WTC11 (cell line): ENCODE measurements around the gene F8. TPM values are rescaled to one million over a fixed set of nuclear protein-coding genes. Genes with fewer than 3 reads are reported as not detected.

Experiments
- ATAC-seq: fragments of 200-7000 bp; cut with Tn5 transposase; 2 replicates; pipeline ENCODE4 v1.10.0; 2021; ENCODE audit warnings: mild to moderate bottlenecking, moderate library complexity
- CTCF ChIA-PET: fragments of 300-600 bp; sonication (Branson Sonifier 250); formaldehyde crosslinking; loops from one replicate; lab custom pipeline; 2021; ENCODE audit warnings: antibody characterized with exemption; lab: Charles Lee
- POLR2A ChIA-PET: fragments of 350-600 bp; sonication (Branson Sonifier 250); formaldehyde crosslinking; loops from one replicate; lab custom pipeline; 2021; ENCODE audit warnings: antibody characterized with exemption; lab: Charles Lee
- DNase-seq: peaks from one replicate; pipeline ENCODE4 v3.0.0; 2021; ENCODE audit warnings: low spot score
- H3K27ac Mint-ChIP-seq: 2 replicates; pipeline ENCODE4 v1.8.0; 2021; ENCODE audit warnings: mixed read lengths
- H3K27me3 Mint-ChIP-seq: 2 replicates; pipeline ENCODE4 v1.8.0; 2021; ENCODE audit warnings: low read depth, mild to moderate bottlenecking, moderate library complexity, mixed read lengths
- H3K36me3 Mint-ChIP-seq: 2 replicates; pipeline ENCODE4 v1.8.0; 2021; ENCODE audit warnings: mixed read lengths
- H3K4me1 Mint-ChIP-seq: 2 replicates; pipeline ENCODE4 v1.8.0; 2022; ENCODE audit warnings: mixed read lengths
- H3K4me3 Mint-ChIP-seq: 2 replicates; pipeline ENCODE4 v1.8.0; 2021; ENCODE audit warnings: mild to moderate bottlenecking, moderate library complexity, mixed read lengths
- H3K9me3 Mint-ChIP-seq: 2 replicates; pipeline ENCODE4 v1.8.0; 2021; ENCODE audit warnings: mixed read lengths
- FOXK1 ChIP-seq: sonication (generic); formaldehyde crosslinking; IDR thresholded peaks from 2 replicates; pipeline ENCODE4 v1.8.0; 2022; ENCODE audit warnings: mild to moderate bottlenecking, moderate library complexity, missing genetic modification reagents
- GABPB1 ChIP-seq: sonication (generic); formaldehyde crosslinking; IDR thresholded peaks from 2 replicates; pipeline ENCODE4 v1.8.1; 2023; ENCODE audit warnings: mild to moderate bottlenecking, missing genetic modification reagents
- IRF2 ChIP-seq: sonication (generic); formaldehyde crosslinking; IDR thresholded peaks from 2 replicates; pipeline ENCODE4 v1.8.0; 2022; ENCODE audit warnings: low read depth, missing genetic modification reagents, borderline replicate concordance
- MYBL2 ChIP-seq: sonication (generic); formaldehyde crosslinking; IDR thresholded peaks from 2 replicates; pipeline ENCODE4 v1.8.1; 2023; ENCODE audit warnings: mild to moderate bottlenecking, moderate library complexity, missing genetic modification reagents
- NR2C2 ChIP-seq: sonication (generic); formaldehyde crosslinking; IDR thresholded peaks from 2 replicates; pipeline ENCODE4 v1.8.0; 2022; ENCODE audit warnings: mild to moderate bottlenecking, missing genetic modification reagents
- TEAD1 ChIP-seq: sonication (generic); formaldehyde crosslinking; IDR thresholded peaks from 2 replicates; pipeline ENCODE4 v1.8.0; 2022; ENCODE audit warnings: mild to moderate bottlenecking, missing genetic modification reagents
- ZNF138 ChIP-seq: sonication (generic); formaldehyde crosslinking; conservative IDR thresholded peaks from 2 replicates; pipeline ENCODE4 v1.8.1; 2022; ENCODE audit warnings: mild to moderate bottlenecking, moderate library complexity, missing genetic modification reagents
- ZNF423 ChIP-seq: fragments of 250-450 bp; sonication (Bioruptor Pico); IDR thresholded peaks from 2 replicates; pipeline ENCODE4 v2.1.2; 2022; ENCODE audit warnings: mild to moderate bottlenecking, moderate library complexity
- ZNF671 ChIP-seq: fragments of 250-450 bp; sonication (Bioruptor Pico); IDR thresholded peaks from 2 replicates; pipeline ENCODE4 v1.8.0; 2021; ENCODE audit warnings: mild to moderate bottlenecking
- total RNA-seq: library from RNA; stranded (reverse); gene quantifications from 3 replicates; pipeline ENCODE4 v1.2.3, GENCODE V29; 2021
- TF ChIP-seq, protein P1 (sequence below): fragments of 250-450 bp; sonication (Bioruptor Pico); IDR thresholded peaks from 2 replicates; pipeline ENCODE4 v2.1.2; 2022; ENCODE audit warnings: mild to moderate bottlenecking, moderate library complexity
- TF ChIP-seq, protein P2 (sequence below): sonication (generic); formaldehyde crosslinking; IDR thresholded peaks from 2 replicates; pipeline ENCODE4 v1.8.1; 2022; ENCODE audit warnings: mild to moderate bottlenecking, missing genetic modification reagents, moderate library complexity, borderline replicate concordance
- TF ChIP-seq, protein P3 (sequence below): fragments of 250-450 bp; sonication (Bioruptor Pico); IDR thresholded peaks from 2 replicates; pipeline ENCODE4 v1.9.0; 2021; ENCODE audit warnings: moderate library complexity, mild to moderate bottlenecking, inconsistent platforms, borderline replicate concordance
- TF ChIP-seq, protein P4 (sequence below): fragments of 250-450 bp; sonication (Bioruptor Pico); IDR thresholded peaks from 2 replicates; pipeline ENCODE4 v1.9.0; 2021; ENCODE audit warnings: mild to moderate bottlenecking
- TF ChIP-seq, protein P5 (sequence below): sonication (generic); formaldehyde crosslinking; IDR thresholded peaks from 2 replicates; pipeline ENCODE4 v1.8.1; 2022; ENCODE audit warnings: low read depth, mild to moderate bottlenecking, moderate library complexity, missing genetic modification reagents, borderline replicate concordance
- TF ChIP-seq, protein P6 (sequence below): sonication (generic); formaldehyde crosslinking; conservative IDR thresholded peaks from 2 replicates; pipeline ENCODE4 v1.8.1; 2023; ENCODE audit warnings: mild to moderate bottlenecking, low read depth, missing genetic modification reagents, moderate library complexity
- TF ChIP-seq, protein P7 (sequence below): sonication (generic); formaldehyde crosslinking; IDR thresholded peaks from 2 replicates; pipeline ENCODE4 v1.8.1; 2022; ENCODE audit warnings: missing genetic modification reagents, borderline replicate concordance
- TF ChIP-seq, protein P8 (sequence below): fragments of 250-450 bp; sonication (Bioruptor Pico); IDR thresholded peaks from 2 replicates; pipeline ENCODE4 v1.9.0; 2021; ENCODE audit warnings: mild to moderate bottlenecking, borderline replicate concordance

F8 gene
- total RNA-seq, 1 experiment from 2014 or later, result 1.6 TPM

DNA sequence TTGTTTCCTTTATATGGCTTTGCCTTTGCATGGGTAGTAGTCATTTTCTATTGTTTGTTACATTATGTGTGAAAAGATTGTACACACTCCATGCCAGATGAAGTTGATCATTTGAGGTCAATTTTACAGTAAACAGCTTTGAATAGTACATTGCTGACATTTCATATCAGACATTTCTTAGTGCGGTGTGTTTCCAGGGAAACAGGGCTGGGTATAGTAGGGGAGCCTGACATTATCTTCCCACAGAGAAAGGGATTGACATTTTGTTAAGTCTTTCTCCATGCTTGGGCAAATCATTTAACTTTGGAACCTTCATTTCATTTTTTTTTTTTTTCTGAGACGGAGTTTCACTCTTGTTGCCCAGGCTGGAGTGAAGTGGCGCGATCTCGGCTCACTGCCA is 9.1 kb upstream of the F8 start:
- Mint-ChIP-seq H3K27ac (no peak overlapping the region), H3K9me3 (peaks cover 16% of the 10 kb centered on the region), H3K27me3 (no peaks in the 10 kb centered on the region), H3K4me1 (peaks cover 5% of the 10 kb centered on the region; the same call in 1 of the 2 replicates), H3K4me3 (no peak overlapping the region), H3K36me3 (peaks cover 21% of the 10 kb centered on the region)
- ATAC-seq (no peak), DNase-seq (no peak)
- ChIA-PET POLR2A (no interaction called here), CTCF (interaction anchor here (0.7 to 1.2 kb wide), 3 partner anchors 17 to 114 kb away, joined by 3 read pairs; no protein-coding TSS in a partner anchor)
- TF ChIP-seq IRF2 (CRISPR knock-in tag) (no peak), MYBL2 (CRISPR knock-in tag) (no peak), TEAD1 (CRISPR knock-in tag) (no peak), GABPB1 (CRISPR knock-in tag) (no peak), ZNF423 (CRISPR knock-in tag) (no peak), FOXK1 (no peak)
- TF ChIP-seq, protein P1, sequence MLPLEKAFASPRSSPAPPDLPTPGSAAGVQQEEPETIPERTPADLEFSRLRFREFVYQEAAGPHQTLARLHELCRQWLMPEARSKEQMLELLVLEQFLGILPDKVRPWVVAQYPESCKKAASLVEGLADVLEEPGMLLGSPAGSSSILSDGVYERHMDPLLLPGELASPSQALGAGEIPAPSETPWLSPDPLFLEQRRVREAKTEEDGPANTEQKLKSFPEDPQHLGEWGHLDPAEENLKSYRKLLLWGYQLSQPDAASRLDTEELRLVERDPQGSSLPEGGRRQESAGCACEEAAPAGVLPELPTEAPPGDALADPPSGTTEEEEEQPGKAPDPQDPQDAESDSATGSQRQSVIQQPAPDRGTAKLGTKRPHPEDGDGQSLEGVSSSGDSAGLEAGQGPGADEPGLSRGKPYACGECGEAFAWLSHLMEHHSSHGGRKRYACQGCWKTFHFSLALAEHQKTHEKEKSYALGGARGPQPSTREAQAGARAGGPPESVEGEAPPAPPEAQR (CRISPR knock-in tag), result no peak
- TF ChIP-seq, protein P2, sequence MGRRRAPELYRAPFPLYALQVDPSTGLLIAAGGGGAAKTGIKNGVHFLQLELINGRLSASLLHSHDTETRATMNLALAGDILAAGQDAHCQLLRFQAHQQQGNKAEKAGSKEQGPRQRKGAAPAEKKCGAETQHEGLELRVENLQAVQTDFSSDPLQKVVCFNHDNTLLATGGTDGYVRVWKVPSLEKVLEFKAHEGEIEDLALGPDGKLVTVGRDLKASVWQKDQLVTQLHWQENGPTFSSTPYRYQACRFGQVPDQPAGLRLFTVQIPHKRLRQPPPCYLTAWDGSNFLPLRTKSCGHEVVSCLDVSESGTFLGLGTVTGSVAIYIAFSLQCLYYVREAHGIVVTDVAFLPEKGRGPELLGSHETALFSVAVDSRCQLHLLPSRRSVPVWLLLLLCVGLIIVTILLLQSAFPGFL, result no peak
- TF ChIP-seq, protein P3, sequence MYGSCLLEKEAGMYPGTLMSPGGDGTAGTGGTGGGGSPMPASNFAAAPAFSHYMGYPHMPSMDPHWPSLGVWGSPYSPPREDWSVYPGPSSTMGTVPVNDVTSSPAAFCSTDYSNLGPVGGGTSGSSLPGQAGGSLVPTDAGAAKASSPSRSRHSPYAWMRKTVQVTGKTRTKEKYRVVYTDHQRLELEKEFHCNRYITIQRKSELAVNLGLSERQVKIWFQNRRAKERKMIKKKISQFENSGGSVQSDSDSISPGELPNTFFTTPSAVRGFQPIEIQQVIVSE, result no peak

DNA sequence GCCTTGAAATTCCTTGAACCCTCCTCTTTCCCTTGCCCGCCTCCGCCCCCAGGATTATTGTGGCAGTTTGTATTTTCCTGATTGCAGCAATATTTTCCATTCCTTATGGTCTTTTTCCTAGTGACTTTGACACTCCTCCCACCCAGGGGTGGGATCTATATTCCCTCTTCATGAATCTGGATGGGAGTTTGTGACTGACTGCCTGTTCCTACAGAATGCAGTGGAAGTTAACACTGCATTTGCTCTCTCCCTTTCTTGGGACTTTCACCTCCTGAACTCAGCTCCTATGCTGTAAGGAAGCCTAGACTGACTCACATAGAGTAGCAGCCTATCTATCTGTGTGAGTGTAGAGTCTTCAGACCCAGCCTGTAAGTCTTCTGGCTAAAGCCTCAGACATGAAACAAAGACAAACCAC is 6.4 kb upstream of the F8 start:
- Mint-ChIP-seq H3K4me1 (peaks cover 5% of the 10 kb centered on the region; the same call in 1 of the 2 replicates), H3K9me3 (no peaks in the 10 kb centered on the region), H3K4me3 (peak overlapping the region; percentile 10; the same call in 1 of the 2 replicates), H3K36me3 (no peaks in the 10 kb centered on the region), H3K27me3 (no peaks in the 10 kb centered on the region), H3K27ac (peak overlapping the region; percentile 40; the same call in 1 of the 2 replicates)
- ATAC-seq (no peak), DNase-seq (no peak)
- TF ChIP-seq, protein P4, sequence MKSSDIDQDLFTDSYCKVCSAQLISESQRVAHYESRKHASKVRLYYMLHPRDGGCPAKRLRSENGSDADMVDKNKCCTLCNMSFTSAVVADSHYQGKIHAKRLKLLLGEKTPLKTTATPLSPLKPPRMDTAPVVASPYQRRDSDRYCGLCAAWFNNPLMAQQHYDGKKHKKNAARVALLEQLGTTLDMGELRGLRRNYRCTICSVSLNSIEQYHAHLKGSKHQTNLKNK (CRISPR knock-in tag), result no peak
- CTCF ChIA-PET, result interaction anchor here (0.7 kb wide), 1 partner anchor 58 kb away, joined by 4 read pairs; no protein-coding TSS in a partner anchor
- POLR2A ChIA-PET, result no interaction called here

DNA sequence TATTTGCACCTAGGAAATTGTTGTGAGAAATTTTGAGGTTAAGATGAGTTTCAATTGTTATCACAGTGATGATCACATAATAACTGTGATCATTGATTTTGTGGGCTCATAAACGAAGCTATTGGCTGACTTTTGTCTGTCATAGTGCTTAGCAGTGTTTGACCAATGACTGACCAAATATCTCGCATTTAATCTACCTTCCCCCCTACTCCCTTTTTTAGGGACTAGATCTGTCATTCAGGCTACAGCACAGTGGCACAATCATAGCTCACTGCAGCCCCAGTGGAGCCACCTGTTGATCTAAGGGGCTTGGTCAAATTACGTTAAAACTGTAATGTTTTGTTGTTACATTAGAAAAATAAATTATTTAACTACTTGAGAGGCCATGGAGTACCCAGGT is 5.6 kb upstream of the F8 start:
- peak overlapping the region; percentile 84 for H3K4me3 Mint-ChIP-seq
- no peaks in the 10 kb centered on the region for H3K36me3 Mint-ChIP-seq
- no peaks in the 10 kb centered on the region for H3K27me3 Mint-ChIP-seq
- POLR2A ChIA-PET, result no interaction called here
- ATAC-seq (no peak), DNase-seq (no peak)
- CTCF ChIA-PET, result interaction anchor here (0.7 to 1.0 kb wide), 2 partner anchors 20 to 58 kb away, joined by 3 to 4 read pairs; no protein-coding TSS in a partner anchor
- H3K27ac Mint-ChIP-seq, result peak overlapping the region; percentile 46; the same call in 1 of the 2 replicates
- no peaks in the 10 kb centered on the region for H3K9me3 Mint-ChIP-seq
- H3K4me1 Mint-ChIP-seq, result peaks cover 9% of the 10 kb centered on the region; the same call in 1 of the 2 replicates
- no peak for TF ChIP-seq ZNF671 (CRISPR knock-in tag)
- TF ChIP-seq, protein P5, sequence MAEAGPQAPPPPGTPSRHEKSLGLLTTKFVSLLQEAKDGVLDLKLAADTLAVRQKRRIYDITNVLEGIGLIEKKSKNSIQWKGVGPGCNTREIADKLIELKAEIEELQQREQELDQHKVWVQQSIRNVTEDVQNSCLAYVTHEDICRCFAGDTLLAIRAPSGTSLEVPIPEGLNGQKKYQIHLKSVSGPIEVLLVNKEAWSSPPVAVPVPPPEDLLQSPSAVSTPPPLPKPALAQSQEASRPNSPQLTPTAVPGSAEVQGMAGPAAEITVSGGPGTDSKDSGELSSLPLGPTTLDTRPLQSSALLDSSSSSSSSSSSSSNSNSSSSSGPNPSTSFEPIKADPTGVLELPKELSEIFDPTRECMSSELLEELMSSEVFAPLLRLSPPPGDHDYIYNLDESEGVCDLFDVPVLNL (CRISPR knock-in tag), result no peak
- TF ChIP-seq, protein P6, sequence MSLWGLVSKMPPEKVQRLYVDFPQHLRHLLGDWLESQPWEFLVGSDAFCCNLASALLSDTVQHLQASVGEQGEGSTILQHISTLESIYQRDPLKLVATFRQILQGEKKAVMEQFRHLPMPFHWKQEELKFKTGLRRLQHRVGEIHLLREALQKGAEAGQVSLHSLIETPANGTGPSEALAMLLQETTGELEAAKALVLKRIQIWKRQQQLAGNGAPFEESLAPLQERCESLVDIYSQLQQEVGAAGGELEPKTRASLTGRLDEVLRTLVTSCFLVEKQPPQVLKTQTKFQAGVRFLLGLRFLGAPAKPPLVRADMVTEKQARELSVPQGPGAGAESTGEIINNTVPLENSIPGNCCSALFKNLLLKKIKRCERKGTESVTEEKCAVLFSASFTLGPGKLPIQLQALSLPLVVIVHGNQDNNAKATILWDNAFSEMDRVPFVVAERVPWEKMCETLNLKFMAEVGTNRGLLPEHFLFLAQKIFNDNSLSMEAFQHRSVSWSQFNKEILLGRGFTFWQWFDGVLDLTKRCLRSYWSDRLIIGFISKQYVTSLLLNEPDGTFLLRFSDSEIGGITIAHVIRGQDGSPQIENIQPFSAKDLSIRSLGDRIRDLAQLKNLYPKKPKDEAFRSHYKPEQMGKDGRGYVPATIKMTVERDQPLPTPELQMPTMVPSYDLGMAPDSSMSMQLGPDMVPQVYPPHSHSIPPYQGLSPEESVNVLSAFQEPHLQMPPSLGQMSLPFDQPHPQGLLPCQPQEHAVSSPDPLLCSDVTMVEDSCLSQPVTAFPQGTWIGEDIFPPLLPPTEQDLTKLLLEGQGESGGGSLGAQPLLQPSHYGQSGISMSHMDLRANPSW, result no peak
- no peak for TF ChIP-seq ZNF138
- TF ChIP-seq, protein P7, sequence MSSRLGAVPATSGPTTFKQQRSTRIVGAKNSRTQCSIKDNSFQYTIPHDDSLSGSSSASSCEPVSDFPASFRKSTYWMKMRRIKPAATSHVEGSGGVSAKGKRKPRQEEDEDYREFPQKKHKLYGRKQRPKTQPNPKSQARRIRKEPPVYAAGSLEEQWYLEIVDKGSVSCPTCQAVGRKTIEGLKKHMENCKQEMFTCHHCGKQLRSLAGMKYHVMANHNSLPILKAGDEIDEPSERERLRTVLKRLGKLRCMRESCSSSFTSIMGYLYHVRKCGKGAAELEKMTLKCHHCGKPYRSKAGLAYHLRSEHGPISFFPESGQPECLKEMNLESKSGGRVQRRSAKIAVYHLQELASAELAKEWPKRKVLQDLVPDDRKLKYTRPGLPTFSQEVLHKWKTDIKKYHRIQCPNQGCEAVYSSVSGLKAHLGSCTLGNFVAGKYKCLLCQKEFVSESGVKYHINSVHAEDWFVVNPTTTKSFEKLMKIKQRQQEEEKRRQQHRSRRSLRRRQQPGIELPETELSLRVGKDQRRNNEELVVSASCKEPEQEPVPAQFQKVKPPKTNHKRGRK, result no peak
- no peak for TF ChIP-seq NR2C2 (CRISPR knock-in tag)
- TF ChIP-seq, protein P8, sequence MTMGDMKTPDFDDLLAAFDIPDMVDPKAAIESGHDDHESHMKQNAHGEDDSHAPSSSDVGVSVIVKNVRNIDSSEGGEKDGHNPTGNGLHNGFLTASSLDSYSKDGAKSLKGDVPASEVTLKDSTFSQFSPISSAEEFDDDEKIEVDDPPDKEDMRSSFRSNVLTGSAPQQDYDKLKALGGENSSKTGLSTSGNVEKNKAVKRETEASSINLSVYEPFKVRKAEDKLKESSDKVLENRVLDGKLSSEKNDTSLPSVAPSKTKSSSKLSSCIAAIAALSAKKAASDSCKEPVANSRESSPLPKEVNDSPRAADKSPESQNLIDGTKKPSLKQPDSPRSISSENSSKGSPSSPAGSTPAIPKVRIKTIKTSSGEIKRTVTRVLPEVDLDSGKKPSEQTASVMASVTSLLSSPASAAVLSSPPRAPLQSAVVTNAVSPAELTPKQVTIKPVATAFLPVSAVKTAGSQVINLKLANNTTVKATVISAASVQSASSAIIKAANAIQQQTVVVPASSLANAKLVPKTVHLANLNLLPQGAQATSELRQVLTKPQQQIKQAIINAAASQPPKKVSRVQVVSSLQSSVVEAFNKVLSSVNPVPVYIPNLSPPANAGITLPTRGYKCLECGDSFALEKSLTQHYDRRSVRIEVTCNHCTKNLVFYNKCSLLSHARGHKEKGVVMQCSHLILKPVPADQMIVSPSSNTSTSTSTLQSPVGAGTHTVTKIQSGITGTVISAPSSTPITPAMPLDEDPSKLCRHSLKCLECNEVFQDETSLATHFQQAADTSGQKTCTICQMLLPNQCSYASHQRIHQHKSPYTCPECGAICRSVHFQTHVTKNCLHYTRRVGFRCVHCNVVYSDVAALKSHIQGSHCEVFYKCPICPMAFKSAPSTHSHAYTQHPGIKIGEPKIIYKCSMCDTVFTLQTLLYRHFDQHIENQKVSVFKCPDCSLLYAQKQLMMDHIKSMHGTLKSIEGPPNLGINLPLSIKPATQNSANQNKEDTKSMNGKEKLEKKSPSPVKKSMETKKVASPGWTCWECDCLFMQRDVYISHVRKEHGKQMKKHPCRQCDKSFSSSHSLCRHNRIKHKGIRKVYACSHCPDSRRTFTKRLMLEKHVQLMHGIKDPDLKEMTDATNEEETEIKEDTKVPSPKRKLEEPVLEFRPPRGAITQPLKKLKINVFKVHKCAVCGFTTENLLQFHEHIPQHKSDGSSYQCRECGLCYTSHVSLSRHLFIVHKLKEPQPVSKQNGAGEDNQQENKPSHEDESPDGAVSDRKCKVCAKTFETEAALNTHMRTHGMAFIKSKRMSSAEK (CRISPR knock-in tag), result no peak
- TF ChIP-seq IRF2 (CRISPR knock-in tag), result no peak
